Measurements from ENCODE around the gene ZNF775.

Gene ZNF775

DNA sequence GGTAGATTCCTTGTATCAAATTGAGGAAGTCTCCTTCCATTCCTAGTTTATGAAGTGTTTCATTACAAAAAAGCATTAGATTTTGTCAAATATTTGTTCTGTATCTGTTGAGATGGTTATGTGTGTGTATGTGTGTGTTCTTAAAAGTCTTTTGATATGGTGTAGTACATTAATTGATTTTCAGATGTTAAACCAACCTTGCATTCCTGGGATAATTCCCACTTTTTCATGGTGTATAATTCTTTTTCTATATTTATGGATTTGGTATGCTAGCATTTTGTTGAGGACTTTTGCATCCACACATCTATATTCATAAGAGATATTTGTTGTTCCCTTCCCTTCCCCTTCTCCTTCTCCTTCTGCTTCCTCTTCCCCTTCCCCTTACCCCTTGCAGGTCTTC is 62.4 kb downstream of the ZNF775 start:
- no peak for DNase-seq (ENCODE audit: low spot score)

DNA sequence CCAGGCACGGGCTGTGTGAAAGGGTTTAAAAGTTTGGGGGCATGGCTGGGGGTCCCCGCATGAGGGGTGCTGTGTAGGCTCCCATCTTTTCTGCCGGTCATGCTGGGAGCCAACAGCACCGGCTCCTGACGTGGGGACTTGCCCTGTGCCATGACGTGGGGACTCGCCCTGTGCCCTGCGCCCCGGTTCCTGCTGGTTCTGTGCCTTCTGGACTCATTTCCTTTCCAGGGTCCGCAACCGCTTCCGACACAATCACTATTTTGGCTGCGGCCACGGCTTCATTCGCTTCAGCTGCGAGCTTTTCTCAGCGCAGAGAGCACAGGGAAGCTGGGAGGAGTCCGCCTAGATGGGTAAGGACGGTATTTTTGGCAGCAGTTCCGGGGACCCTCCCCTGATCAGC is 63.7 kb downstream of the ZNF775 start:
- no peak for DNase-seq (ENCODE audit: low spot score)

DNA sequence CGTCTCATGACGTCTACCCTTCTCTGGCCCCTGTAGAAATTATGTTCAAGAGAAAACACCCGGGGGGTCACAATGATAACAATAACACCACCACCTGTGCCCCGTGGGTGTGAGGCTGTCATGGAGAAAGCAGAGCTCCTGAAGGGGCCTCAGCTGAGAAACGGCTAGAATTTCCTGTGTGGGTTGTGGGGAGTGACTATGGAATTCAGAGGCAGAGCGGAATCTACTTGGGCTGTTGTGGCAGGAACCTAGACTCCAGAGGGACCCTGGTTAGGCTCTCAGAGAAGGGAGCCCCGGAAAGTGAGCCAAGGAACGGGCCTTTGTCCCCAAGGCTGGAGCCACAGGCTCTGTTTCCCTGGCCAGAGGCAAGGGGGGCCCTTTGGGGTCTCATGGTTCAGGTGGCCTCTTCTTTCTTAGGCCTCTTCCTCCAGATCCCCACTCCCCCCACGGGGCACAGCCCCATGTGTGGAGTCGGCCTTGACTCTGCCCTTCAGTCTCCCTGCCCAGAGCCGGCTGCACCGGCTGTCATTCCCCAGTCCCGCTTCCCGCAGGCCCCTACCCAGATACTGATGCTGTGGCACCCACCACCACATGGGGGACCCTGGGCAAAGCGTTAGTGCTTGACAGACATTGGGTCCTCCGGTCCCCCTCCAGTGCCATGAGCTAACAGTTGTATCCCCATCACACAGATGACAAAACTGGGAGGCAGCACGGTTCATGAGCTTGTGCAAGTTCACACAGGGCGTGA is 64.8 kb downstream of the ZNF775 start:
- DNase-seq (ENCODE audit: low spot score): no peak

DNA sequence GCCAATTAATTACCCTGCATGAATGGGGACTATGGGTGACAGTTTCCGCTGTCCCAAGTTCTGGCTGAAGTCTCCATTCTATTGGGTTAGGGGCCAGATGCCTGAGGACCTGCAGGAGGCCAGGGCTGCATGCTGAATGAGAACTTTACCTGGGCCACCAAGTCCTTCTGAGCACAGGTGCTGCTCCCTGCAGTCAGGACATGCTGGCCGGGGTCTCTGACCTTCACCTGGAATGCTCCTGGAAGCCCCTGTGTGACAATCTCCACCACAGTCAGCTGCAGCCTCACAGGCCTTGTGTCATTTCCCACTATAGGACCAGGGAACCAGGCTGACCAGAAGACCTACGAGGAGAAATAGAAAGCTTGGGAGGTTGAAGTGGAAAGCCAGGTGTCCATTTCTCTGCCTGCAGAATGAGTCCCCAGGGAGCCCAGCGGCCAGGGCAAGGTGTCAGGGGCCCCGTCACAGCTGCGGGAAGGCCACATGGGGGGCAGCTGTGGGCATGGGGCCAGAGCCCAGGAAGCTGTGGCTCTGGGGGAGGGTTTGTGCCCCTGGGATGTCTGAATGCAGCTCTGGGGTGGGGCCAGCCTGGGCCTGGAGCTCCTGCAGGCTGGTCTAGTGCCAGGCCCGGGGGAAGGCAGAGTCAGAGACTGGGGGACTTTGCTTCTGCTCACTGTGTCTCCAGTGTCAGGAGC is 65.7 kb downstream of the ZNF775 start:
- DNase-seq (ENCODE audit: low spot score): no peak

DNA sequence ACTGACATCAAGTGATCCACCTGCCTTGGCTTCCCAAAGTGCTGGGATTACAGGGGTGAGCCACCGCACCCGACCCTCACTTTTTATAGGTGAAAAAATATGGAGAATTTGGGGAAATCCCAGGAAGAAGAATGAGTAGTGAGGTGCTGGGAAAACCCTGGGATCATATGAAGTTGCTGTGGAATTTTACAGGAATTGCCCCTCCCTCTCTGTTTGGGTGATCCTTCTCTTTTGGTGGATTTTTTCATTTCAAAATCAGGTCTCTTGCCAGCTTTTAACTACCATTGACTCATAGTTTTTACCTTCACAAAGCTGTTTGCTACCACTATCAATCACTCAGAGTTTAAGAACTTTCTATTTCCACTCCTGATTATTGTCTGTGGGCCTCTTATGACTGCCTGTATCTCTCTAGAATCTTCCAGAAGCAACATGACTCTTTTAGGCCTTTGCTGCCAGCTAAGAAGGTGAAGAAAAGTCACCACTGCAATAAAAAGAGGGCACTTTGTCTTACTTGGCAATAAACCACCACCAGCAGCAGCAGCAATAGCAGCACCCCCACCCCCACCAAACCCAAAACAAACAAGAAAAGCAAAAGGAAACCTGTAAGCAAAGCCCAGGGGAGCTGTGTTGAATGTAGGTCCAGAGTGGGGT is 67.3 kb downstream of the ZNF775 start:
- DNase-seq (ENCODE audit: low spot score): no peak

All from kidney capillary endothelial cell (primary cell).